GM19043 (cell line): ENCODE data around the gene DENND1A.
"Not testable (repeated sequence)": the region's sequence is repeated elsewhere in the genome, so short reads cannot be mapped to it uniquely, and the experiment has no call there.

Experiments used
- ATAC-seq: cut with Tn5 transposase; IDR thresholded peaks from one replicate; pipeline ENCODE4 v1.9.1; 2021; ENCODE audit warnings: low read depth; ENCODE audit not compliant: unreplicated experiment

Gene DENND1A

DNA sequence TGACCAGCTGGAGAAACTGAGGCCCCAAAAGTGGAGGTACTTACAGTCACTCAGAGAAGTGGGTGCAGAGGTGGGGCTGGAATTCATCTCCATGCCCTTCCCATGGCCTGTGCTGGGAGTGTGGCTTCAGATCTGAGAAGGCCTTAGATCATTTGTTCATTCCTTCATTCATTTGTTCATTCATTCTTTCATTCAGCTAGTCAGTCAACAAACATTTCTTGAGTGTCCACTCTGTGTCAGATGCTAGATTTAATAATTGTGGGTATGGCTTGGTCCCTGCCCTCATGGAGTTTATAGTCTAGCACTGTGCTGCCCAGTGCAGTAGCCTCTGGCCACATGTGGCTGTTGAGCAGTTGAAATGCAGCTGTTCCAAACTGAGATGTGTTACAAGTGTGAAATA lies 593.0 kb downstream of the DENND1A start:
- ATAC-seq: no peak

DNA sequence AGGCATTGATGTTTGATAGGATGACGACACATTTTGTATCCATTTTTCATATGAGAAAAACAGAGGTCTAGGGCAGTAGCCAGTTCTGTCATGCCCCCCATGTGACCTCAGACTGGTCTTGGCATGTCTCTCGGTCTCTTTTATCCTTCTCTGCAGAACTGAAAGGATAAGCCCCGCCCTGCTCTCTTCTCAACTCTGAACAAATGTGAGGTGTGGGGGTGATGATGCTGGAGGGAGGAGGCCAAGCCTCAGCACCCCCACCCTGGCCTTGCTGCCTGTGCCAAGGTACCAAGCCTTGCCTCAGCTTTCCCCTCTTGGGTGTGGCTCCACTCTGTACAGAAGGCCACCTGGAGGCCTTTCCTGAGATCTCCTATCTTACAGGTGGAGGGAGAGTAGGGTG lies 593.5 kb downstream of the DENND1A start:
- ATAC-seq: no peak

DNA sequence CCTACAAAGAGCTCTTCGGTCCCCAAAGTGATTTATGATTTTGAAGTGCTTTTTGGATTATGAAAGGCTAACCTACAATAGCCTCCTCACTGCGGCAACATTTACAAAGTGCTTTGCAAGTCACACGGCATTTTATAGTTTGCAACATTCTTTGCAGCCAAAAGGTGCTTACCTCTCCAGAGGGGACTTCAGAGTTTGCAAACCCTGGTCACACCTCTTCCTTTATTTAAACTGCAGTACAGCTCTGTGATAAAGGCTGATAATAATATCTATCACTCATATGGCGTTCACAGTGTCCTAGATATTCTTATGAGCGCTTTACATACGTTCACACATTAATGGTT lies 594.0 kb downstream of the DENND1A start:
- no peak for ATAC-seq

DNA sequence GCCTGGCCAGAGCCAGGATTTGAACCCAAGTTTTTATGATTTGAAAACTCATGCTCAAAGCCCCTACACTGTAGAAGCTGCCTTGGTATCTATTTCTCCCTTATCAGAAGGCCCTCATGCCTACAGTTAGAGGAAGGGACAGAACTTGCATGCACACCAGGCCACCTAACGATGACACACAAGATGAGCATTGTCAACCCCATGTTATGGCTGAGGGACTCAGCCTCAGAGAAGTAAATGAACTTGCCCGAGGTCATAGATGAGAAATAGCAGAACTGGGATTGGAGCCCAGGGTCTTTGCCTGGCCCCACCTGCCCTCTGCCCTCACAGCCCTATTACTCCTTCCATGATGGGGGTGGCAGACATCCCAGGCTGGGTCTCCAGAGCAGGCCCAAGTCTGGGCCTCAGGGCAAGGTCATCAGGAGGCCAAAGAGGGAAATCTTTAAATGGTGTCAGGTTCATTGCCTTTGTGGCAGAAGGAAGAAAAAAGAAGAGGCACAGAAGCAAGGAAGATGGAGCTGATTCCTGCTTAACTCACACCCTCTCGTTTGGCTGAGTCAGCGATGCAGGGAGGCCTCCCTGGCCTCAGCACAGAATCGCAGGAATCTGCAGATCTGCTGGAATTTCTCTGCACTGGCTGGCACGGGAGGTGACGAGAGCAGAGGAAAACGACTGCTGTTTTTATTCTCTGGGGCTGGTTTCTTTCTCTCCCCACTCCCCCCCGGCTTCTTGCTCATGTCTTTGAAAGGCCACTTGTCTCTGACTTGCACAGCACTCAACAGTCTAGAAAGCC lies 594.5 kb downstream of the DENND1A start:
- ATAC-seq: no peak

DNA sequence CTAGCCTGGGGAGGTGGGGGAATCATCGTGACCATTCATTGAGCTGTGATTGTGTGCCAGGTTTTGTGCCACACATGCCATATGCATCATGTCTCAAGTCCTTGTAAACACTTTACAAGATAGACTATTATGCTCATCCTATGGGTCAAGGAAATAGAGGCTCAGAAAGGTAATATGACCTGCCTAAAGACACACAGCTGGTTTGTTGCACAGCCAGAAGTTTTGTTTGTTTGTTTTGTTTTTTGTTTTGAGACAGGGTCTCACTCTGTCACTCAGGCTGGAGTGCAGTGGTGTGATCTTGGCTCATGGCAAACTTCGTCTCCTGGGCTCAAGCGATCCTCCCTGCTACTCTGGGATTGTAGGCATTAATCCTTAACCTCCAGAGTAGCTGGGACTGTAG lies 595.3 kb downstream of the DENND1A start:
- ATAC-seq: no peak

DNA sequence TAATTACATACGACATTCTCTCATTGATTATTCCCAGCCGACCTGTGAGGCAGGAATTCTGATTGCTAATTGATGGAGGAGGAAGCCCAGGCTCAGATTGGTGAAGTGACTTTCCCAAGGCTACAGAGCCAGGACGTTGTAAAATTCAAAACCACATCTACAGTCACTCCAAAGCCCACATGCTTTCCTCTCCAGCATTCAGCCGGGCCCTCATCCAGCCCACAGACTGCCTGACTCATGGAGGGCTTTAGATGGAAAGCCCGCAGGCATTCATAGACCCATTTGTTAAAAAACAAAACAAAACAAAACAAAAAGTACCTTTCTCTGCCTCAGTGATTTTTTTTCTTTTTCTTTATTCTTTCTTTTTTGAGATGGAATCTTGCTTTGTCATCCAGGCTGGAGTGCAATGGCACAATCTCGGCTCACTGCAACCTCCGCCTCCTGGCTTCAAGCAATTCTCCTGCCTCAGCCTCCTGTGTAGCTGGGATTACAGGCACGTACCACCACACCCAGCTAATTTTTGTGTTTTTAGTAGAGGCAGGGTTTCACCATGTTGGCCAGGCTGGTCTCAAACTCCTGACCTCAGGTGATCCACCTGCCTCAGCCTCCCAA lies 596.8 kb downstream of the DENND1A start:
- ATAC-seq: not testable (repeated sequence)

DNA sequence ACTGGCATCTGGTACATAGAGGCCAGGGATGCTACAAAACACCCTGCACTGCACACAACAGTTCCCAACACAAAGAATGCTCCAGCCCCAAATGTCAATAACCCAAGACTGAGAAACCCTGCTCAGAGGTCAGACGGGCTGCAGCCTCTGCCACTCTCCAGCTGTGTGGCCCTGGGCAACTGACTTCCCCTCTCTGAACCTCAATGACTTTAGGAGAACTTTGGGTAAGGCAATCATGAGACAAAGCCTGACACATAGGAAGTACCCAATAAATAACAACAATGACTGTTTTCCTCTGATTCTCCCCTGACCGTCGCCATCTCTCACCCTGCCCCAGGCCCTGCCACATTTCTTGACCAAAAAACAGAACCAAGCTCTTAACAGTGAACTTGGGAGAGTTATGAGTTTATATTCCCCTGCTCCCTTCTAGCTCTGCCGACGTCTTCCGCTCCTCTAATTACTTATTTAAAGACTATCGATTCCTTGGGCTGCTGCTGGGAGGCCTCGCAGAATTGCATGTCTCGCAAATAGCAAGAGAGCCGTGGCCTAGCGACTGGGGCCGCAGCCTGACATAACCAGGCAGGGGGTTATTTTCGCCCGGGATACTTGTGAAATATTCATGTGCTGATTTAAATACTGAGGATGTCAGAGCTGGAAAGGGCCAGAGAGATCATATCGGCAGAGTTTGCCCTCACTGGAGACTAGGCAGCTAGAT lies 598.4 kb downstream of the DENND1A start:
- no peak for ATAC-seq
